Muscle layer of duodenum (tissue), 2 donors: ENCODE data around the gene SGIP1.

Source experiments
- H3K27ac ChIP-seq: one replicate; pipeline ENCODE4 v1.7.0; 2013; ENCODE audit warnings: mild to moderate bottlenecking, low read length
- H3K27me3 ChIP-seq: one replicate; pipeline ENCODE4 v1.7.0; 2013; ENCODE audit warnings: low read depth, mild to moderate bottlenecking, control low read depth, low read length
- H3K36me3 ChIP-seq, 2 donors: one replicate each; pipeline ENCODE4 v1.7.0; 2013; ENCODE audit warnings: low read length in 2 of 2, control low read depth in 1 of 2, mild to moderate bottlenecking in 1 of 2; ENCODE audit not compliant: insufficient read depth in 2 of 2, control insufficient read depth in 1 of 2
- H3K4me1 ChIP-seq, 2 donors: one replicate each; pipeline ENCODE4 v1.7.0; 2013; ENCODE audit warnings: low read length in 2 of 2, mild to moderate bottlenecking in 2 of 2, control low read depth in 1 of 2, moderate library complexity in 1 of 2; ENCODE audit not compliant: insufficient read depth in 2 of 2, control insufficient read depth in 1 of 2
- H3K4me3 ChIP-seq, 2 donors: one replicate each; pipeline ENCODE4 v1.7.0; 2013; ENCODE audit warnings: low read length in 2 of 2, low read depth in 1 of 2, mild to moderate bottlenecking in 1 of 2
- H3K9me3 ChIP-seq, 2 donors: one replicate each; pipeline ENCODE4 v1.7.0; 2013; ENCODE audit warnings: low read length in 2 of 2, control low read depth in 1 of 2, mild to moderate bottlenecking in 1 of 2; ENCODE audit not compliant: control insufficient read depth in 1 of 2
- donor health status: healthy.

SGIP1 gene

DNA sequence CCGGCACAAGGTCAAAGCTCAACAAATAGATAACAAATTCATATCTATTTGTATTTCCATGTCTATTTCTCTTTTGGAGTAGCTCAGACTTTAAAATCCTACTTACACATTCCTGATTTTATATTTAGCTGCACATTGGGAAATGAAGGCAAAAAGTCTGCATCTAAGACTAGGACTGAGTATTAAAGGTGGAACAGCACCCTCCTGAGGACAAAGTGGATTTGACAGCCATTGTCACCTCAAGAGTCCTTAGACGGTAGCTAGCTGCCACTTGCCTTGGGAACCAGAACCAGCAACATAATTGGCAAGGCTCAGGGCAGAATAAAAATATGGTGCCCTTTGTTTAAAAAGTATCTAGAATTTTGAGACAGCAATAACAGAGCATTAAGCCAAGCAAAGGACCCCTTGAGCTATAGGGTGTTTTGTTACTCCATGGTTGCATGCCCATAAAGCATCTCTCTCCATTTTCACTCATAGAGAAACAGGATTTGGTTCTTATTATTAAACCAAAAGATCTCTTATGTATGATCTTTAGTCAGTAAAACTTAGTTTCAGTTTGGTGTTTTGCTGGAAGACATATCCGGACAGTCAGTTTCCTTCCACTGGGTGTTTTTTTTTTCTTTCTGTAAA is 30.0 kb upstream of the SGIP1 start:
- Histone ChIP-seq H3K36me3 (no peaks in the 10 kb centered on the region), H3K4me1 (no peaks in the 10 kb centered on the region), H3K4me3 (no peak overlapping the region), H3K27me3 (no peaks in the 10 kb centered on the region), H3K27ac (no peak overlapping the region), H3K9me3 (no peaks in the 10 kb centered on the region)

DNA sequence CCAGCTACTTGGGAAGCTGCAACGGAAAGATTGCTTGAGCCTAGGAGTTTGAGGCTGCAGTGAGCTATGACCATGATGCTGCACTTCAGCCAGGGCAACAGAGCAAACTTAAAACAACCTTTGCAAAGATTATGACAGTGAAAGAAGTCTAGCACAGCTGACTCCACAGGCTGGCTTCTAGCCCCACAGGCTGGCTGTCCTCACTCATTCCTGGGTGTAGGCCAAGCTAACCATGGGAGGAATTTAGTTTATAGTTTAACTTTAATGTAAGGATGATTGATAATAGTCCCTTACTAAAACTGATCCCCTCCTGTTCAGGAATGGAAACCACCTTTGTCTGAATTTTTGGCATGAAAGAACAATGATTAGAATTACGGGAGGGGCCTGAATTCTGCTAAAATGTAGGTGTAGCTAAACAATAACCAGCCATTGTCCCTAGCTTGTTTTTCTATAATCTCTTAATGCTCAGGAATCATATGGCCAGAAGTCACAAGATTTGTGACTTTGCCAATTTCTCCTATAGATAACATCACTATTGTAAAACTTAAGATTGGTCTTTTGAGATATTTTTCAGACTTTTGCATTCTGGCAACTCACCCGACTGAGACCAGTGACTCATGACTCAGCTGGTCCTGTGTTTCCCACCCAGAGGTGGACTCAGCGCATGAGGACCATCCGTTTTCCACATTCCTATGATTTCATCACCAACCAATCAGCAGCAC is 28.1 kb upstream of the SGIP1 start:
- no peaks in the 10 kb centered on the region for H3K27me3 ChIP-seq
- H3K4me3 ChIP-seq = no peak overlapping the region
- no peak overlapping the region for H3K27ac ChIP-seq
- no peaks in the 10 kb centered on the region for H3K4me1 ChIP-seq
- no peaks in the 10 kb centered on the region for H3K9me3 ChIP-seq
- no peaks in the 10 kb centered on the region for H3K36me3 ChIP-seq

DNA sequence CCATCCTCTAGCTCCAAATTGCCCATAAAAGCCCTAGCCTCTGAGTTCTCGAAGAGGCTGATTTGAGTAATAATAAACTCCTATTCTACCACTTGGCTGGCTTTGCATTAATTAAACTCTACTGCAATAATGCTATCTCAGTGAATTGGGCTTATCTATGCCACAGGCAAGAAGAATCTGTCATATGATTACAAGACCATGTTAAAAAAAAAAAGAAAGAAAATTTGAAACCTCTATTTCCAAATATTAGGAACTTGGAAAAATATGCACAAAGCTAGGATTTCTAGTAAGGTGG is 27.6 kb upstream of the SGIP1 start:
- H3K4me3 ChIP-seq = no peak overlapping the region
- H3K36me3 ChIP-seq = no peaks in the 10 kb centered on the region
- no peaks in the 10 kb centered on the region for H3K27me3 ChIP-seq
- no peaks in the 10 kb centered on the region for H3K4me1 ChIP-seq
- no peak overlapping the region for H3K27ac ChIP-seq
- H3K9me3 ChIP-seq = no peaks in the 10 kb centered on the region

DNA sequence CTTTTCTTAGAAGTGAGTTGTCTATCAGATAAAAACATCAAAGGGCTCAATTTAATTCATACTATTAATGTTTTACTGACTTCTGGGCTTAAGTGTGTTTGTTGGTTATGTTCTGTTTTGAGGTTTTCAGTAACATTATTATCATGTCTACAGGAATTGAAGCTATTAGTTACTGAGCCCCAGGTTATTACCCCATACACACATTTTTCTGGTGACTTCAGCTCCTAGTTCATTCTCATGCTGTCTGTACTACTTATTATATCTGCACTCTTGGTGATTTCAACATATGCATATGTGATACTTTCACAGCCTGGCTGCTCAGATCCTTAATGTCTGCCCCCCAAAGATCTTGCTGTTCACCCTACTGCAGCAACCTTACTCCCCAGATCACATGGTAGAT is 27.0 kb upstream of the SGIP1 start:
- no peak overlapping the region for H3K4me3 ChIP-seq
- no peaks in the 10 kb centered on the region for H3K9me3 ChIP-seq
- H3K36me3 ChIP-seq = no peaks in the 10 kb centered on the region
- H3K27me3 ChIP-seq = no peaks in the 10 kb centered on the region
- no peaks in the 10 kb centered on the region for H3K4me1 ChIP-seq
- H3K27ac ChIP-seq = no peak overlapping the region

DNA sequence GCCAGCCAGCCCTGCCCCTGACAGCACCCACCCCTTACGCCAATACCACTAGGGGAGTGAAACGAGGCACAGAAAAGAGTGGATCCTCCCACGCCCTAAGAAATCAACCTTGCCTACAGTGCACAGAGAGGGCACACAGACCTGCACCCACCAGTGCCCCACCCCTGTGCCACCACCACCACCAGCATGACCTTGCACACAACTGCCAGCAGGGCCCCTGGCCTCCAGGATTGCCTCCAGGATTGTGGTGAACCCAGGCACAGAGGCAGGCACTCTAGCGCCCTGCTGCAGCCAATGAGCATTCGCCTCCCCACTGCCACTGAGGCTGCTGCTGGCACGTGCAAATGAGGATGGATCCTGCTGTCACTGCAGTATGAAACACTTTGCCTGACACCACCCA is 23.5 kb upstream of the SGIP1 start:
- H3K4me3 ChIP-seq = no peak overlapping the region
- peaks cover 0 to 3% of the 10 kb centered on the region in 2 donors for H3K9me3 ChIP-seq
- no peak overlapping the region for H3K27ac ChIP-seq
- no peaks in the 10 kb centered on the region for H3K27me3 ChIP-seq
- H3K36me3 ChIP-seq = no peaks in the 10 kb centered on the region
- no peaks in the 10 kb centered on the region for H3K4me1 ChIP-seq

DNA sequence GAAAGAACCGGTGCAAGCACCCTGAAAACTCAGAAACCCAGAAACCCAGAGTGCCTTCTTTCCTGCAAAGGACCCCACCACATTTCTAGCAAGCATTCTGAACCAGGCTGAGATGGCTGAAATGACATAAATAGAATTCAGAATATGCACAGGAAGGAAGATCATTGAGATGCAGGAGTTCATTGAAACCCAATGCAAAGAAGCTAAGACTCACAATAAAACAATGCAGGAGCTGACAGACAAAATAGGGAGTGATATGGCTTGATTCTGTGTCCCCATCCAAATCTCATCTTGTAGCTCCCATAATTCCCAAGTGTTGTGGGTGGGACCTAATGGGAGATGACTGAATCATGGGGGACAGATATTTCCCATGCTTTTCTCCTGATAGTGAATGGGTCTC is 22.8 kb upstream of the SGIP1 start:
- no peaks in the 10 kb centered on the region for H3K4me1 ChIP-seq
- H3K4me3 ChIP-seq = no peak overlapping the region
- no peaks in the 10 kb centered on the region for H3K27me3 ChIP-seq
- no peak overlapping the region for H3K27ac ChIP-seq
- peaks cover 0 to 3% of the 10 kb centered on the region in 2 donors for H3K9me3 ChIP-seq
- no peaks in the 10 kb centered on the region for H3K36me3 ChIP-seq

DNA sequence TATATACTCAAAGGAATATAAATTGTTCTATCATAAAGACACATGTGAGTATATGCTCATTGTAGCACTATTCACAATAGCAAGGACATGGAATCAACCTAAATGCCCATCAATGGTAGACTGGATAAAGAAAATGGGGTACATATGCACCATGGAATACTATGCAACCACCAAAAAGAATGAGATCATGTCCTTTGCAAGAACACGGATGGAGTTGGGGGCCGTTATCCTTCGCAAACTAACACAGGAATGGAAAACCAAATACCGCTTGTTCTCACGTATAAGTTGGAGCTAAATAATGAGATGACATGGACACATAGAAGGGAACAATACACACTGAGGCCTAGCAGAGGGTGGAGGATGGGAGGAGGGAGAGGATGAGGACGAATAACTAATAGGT is 16.0 kb upstream of the SGIP1 start:
- no peak overlapping the region for H3K4me3 ChIP-seq
- peaks cover 0 to 3% of the 10 kb centered on the region in 2 donors for H3K9me3 ChIP-seq
- no peak overlapping the region for H3K27ac ChIP-seq
- no peaks in the 10 kb centered on the region for H3K27me3 ChIP-seq
- no peaks in the 10 kb centered on the region for H3K4me1 ChIP-seq
- no peaks in the 10 kb centered on the region for H3K36me3 ChIP-seq

DNA sequence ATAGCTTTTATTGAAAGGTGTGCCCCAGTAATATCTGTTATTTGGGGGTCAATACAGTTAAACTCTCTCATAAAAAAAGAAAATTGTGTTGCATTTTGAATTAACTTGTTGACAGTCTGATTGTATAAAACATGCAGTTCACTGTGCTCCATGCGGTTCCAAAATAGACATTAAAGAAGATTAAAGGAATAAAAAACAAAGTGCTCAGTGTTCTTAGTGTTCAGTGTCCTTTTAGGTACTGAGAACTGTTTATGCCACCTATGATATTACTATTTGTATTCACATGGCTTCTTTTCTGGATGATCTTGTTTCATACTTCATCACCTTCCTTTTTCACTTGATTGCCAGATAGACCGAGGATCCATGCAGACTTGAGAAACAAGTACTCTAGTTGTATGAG is 15.3 kb upstream of the SGIP1 start:
- Histone ChIP-seq H3K9me3 (no peaks in the 10 kb centered on the region), H3K4me3 (no peak overlapping the region), H3K27me3 (no peaks in the 10 kb centered on the region), H3K4me1 (no peaks in the 10 kb centered on the region), H3K27ac (no peak overlapping the region), H3K36me3 (no peaks in the 10 kb centered on the region)

DNA sequence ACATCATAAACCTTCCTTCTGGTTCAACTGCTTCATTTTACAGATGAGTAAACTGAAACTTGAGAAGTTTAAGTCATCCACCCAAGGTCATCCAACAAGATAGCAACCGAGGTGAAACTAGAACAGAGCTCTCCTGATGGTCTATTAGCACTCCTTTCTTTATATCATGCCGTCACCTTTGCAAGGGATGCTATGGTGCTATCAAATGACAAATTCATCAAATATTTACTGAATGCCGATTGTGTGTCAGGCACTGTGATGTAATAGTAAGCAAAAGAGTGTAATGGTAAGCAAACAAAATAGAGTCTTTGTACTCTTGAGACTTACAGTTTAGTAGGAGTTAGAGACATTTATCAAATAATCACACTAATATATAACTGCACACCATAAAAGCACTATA is 14.0 kb upstream of the SGIP1 start:
- Histone ChIP-seq H3K4me3 (no peak overlapping the region), H3K9me3 (no peaks in the 10 kb centered on the region), H3K36me3 (no peaks in the 10 kb centered on the region), H3K4me1 (no peaks in the 10 kb centered on the region), H3K27ac (no peak overlapping the region), H3K27me3 (no peaks in the 10 kb centered on the region)

DNA sequence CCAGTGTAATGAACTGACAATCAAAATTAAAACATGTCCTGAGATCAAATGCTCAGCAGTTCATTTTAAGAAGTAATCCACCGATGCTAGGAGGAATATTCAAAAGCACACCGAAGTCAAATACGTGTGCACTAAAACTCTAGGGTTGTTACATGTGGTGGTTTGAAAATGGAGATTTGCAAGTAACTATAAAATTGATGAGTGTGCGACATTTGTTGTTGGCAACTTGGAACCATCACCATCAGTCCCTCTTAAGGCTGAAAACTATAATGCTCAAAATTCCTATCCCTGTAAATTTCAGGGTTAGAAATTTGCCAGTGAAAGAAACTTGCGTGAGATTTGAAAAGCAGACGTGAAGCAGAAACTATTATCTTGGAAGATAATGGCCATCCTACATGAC is 13.3 kb upstream of the SGIP1 start:
- no peaks in the 10 kb centered on the region for H3K36me3 ChIP-seq
- H3K9me3 ChIP-seq = no peaks in the 10 kb centered on the region
- H3K27ac ChIP-seq = no peak overlapping the region
- no peaks in the 10 kb centered on the region for H3K27me3 ChIP-seq
- H3K4me1 ChIP-seq = no peaks in the 10 kb centered on the region
- no peak overlapping the region for H3K4me3 ChIP-seq

DNA sequence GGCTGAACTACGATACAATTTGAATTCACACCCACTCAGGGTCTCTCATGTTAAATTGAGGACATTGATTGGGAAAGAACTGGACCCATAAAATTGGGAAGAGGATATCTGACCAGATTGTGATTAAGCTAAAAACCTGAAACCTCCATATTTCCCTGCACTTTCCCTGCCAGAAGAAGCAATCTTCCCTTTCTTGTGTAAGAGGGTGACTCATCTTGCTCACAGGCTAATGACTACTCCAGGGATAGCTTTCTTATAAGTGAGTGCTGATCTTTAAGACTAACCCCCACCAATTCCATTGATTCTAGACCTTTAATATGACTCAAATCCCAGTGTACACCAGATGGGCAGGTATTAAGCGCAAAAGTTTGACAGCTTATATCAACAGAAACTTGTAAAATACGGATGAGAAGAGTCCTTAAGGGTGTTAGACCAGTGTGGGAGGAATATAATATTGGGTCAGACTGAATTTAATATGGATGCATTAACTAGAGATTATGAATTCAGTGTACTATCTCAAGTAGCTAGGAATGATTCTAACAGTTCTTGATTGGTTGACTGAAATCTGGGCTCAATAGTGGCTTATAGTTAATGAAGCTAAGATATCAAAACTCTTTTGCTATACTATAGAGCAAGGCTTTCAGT is 12.1 kb upstream of the SGIP1 start:
- Histone ChIP-seq H3K36me3 (no peaks in the 10 kb centered on the region), H3K9me3 (no peaks in the 10 kb centered on the region), H3K27ac (no peak overlapping the region), H3K27me3 (no peaks in the 10 kb centered on the region), H3K4me1 (no peaks in the 10 kb centered on the region), H3K4me3 (no peak overlapping the region)

DNA sequence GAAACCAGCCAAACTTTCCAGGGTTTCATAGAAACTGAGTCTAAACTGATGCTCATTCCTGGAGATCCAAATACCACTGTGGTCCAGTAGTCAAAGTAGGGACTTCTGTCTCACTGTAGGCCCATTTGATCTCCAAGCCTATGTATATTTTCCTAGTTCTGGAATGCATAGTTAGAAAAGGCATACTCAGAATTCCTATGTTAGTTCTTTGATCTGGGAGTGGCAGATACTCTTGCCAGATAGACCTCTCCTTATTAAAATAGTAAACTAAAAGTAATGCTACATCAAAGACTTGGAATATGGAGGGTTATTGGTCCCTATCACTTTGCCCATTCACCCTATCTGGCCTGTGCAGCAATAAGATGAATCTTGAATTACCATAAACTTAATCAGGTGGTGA is 10.4 kb upstream of the SGIP1 start:
- H3K9me3 ChIP-seq = no peaks in the 10 kb centered on the region
- H3K27ac ChIP-seq = no peak overlapping the region
- no peaks in the 10 kb centered on the region for H3K27me3 ChIP-seq

More for the DNA sequence above, 10.4 kb upstream of the SGIP1 start:
- Histone ChIP-seq H3K36me3 (no peaks in the 10 kb centered on the region), H3K4me1 (no peaks in the 10 kb centered on the region), H3K4me3 (no peak overlapping the region)
